HL-60 (cell line): ENCODE data around the gene EMC8.

ENCODE experiments used
- TF ChIP-seq, protein P1 (sequence below): IDR thresholded peaks from one replicate; pipeline ENCODE4 v1.5.1; 2011; ENCODE audit warnings: low read length, control low read depth, inconsistent platforms; ENCODE audit not compliant: insufficient read depth
- TF ChIP-seq, protein P2 (sequence below): IDR thresholded peaks from 2 replicates; pipeline ENCODE4 v1.6.1; 2012; ENCODE audit warnings: low read depth; ENCODE audit not compliant: insufficient replicate concordance

DNA sequence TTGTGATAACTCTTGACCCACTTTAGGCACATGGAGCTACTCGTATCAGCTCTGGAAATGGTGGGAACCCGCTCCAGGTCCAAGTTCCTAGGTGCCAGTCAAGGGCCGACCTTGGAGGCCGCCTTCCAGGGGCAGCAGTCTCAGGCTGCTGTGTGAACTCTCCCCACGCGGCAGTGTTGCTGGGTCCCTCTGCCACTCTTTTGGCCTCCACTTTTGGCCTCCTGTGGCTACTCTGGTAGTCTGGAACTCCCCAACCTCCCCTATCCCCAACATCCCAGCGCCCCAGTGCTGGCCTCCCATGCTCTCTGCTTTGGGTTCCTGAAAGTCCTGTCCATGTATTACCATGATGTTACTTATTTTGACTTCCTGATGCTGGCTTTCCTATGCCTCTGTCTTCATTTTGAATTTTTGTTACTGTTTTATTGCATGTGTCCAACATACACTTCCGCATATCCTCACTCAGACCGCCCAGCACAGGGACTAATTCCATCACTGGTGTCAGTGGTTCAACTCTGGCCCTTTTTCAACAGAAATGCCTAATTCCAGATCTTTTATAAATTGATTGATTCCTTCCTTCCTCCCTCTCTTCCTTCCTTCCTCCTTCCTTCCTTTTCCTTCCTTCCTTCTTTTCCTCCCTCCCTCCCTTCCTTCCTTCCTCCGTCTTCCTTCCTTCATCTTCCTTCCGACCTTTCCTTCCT lies 44.3 kb upstream of the EMC8 start:
- TF ChIP-seq, protein P1, sequence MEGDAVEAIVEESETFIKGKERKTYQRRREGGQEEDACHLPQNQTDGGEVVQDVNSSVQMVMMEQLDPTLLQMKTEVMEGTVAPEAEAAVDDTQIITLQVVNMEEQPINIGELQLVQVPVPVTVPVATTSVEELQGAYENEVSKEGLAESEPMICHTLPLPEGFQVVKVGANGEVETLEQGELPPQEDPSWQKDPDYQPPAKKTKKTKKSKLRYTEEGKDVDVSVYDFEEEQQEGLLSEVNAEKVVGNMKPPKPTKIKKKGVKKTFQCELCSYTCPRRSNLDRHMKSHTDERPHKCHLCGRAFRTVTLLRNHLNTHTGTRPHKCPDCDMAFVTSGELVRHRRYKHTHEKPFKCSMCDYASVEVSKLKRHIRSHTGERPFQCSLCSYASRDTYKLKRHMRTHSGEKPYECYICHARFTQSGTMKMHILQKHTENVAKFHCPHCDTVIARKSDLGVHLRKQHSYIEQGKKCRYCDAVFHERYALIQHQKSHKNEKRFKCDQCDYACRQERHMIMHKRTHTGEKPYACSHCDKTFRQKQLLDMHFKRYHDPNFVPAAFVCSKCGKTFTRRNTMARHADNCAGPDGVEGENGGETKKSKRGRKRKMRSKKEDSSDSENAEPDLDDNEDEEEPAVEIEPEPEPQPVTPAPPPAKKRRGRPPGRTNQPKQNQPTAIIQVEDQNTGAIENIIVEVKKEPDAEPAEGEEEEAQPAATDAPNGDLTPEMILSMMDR: no peak
- TF ChIP-seq, protein P2, sequence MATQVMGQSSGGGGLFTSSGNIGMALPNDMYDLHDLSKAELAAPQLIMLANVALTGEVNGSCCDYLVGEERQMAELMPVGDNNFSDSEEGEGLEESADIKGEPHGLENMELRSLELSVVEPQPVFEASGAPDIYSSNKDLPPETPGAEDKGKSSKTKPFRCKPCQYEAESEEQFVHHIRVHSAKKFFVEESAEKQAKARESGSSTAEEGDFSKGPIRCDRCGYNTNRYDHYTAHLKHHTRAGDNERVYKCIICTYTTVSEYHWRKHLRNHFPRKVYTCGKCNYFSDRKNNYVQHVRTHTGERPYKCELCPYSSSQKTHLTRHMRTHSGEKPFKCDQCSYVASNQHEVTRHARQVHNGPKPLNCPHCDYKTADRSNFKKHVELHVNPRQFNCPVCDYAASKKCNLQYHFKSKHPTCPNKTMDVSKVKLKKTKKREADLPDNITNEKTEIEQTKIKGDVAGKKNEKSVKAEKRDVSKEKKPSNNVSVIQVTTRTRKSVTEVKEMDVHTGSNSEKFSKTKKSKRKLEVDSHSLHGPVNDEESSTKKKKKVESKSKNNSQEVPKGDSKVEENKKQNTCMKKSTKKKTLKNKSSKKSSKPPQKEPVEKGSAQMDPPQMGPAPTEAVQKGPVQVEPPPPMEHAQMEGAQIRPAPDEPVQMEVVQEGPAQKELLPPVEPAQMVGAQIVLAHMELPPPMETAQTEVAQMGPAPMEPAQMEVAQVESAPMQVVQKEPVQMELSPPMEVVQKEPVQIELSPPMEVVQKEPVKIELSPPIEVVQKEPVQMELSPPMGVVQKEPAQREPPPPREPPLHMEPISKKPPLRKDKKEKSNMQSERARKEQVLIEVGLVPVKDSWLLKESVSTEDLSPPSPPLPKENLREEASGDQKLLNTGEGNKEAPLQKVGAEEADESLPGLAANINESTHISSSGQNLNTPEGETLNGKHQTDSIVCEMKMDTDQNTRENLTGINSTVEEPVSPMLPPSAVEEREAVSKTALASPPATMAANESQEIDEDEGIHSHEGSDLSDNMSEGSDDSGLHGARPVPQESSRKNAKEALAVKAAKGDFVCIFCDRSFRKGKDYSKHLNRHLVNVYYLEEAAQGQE: no peak
